GM19099 (cell line): Measurements from ENCODE around the gene TNIP2.

Source experiments
- POLR2A ChIP-seq: IDR thresholded peaks from 3 replicates; pipeline ENCODE4 v1.6.1; 2011; ENCODE audit warnings: low read depth; ENCODE audit not compliant: insufficient read length; ENCODE audit errors: extremely low read depth

TNIP2 gene

GRCh38 chr4:2743518-2744445 is 12.4 kb downstream of the TNIP2 start:
- TF ChIP-seq POLR2A: no peak

GRCh38 chr4:2742823-2743517 is 13.2 kb downstream of the TNIP2 start:
- no peak for TF ChIP-seq POLR2A

GRCh38 chr4:2742081-2742822 is 13.9 kb downstream of the TNIP2 start:
- no peak for TF ChIP-seq POLR2A

- no peak for TF ChIP-seq POLR2A
Measured at GRCh38 chr4:2741626-2742025, 14.5 kb downstream of the TNIP2 start.

- TF ChIP-seq POLR2A: no peak
Measured at GRCh38 chr4:2735869-2736268, 20.3 kb downstream of the TNIP2 start.

DNA sequence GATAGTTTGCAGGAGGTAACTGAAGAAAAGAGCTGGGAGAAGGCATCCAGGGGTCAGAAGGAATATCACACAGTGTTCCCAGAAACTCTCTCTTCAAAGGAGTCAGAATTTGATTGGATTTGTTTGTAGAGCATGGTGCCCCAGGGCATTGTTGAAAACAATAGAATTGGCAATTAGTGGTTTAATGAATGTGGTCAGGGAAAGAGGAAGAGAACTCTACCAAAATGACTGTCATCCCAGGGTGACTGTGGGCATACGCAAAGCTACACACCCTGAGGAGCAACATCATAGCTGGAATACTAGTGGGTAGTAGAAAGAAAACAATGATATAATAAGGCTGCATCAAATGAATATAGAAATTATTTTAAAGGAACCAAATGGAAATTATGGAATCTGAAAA is 21.5 kb downstream of the TNIP2 start:
- no peak for TF ChIP-seq POLR2A

DNA sequence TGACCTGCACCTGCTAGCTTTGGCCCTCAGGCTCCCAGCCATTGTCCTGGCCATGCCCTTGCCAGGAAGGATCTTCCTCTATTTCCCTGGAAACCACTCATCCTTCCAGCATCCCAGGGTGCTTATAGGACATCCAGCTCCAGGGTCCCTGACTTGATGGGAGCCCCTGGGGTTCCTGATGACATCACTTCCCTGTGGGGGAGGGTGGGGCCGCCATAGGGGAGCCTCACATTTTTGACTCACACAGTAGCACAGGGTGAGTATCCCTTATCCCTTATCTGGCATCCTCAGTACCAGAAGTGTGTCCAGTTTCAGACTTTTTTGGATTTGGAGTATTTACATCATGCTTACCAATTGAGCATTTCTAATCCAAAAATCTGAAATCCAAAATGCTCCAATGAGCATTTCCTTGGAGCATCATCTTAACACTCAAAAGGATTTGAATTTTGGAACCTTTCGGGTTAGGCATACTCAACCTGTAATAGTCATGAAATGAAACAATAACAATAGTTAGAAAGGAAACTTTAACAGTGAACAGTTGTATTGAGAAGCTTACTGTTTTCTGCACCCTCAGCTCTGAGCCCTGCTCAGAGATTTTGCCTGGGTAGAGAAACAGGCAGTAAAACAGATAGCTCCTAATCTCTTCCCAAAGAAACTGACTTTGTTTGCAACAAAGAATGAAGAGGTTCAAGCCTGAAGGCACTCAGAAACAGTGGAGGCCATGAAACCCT is 22.1 kb downstream of the TNIP2 start:
- no peak for TF ChIP-seq POLR2A

DNA sequence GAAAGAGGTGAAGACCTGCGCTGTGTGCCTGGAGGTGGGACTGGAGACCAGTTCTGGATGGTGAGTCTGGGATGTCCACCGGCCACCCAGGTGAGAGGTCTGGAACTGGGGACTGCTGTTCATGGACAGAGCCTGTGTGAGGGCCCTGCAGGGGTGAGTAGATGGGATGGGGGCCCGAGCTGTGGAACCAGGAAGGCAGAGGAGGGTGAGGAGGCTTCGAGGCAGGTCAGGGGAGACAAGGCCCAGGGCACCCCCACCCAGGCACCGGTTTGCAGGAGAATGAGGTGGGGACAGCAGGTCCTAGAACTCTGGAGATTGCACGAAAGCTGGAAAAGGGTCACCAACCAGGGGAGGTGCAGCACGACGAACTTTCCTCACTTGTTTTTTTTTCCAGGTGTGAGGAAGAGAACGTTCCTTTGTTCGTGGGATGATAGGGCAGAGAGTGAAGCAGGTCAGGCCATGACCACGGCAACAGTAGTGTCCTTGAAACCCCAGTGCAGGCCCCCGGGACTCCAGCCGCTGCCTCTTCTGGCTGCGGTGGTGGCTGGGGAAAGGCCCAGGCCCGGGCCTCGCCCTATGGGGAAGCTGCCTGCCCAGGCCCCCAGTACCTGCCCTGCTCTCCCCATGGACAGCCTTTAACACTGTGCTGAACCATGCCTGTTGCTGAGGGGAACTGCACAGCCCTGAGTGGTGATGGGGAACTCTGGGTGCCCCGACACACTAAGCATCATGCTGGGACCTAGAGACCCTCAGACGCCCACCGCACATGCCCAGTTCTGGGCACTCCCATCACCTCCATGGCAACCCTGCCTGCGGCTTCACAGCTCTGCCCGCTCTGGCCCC is 22.9 kb downstream of the TNIP2 start:
- no peak for TF ChIP-seq POLR2A

GRCh38 chr4:2732526-2732925 is 23.6 kb downstream of the TNIP2 start:
- no peak for TF ChIP-seq POLR2A

GRCh38 chr4:2731907-2732317 is 24.2 kb downstream of the TNIP2 start:
- TF ChIP-seq POLR2A: no peak

GRCh38 chr4:2729533-2729875 is 26.6 kb downstream of the TNIP2 start:
- TF ChIP-seq POLR2A: no peak

DNA sequence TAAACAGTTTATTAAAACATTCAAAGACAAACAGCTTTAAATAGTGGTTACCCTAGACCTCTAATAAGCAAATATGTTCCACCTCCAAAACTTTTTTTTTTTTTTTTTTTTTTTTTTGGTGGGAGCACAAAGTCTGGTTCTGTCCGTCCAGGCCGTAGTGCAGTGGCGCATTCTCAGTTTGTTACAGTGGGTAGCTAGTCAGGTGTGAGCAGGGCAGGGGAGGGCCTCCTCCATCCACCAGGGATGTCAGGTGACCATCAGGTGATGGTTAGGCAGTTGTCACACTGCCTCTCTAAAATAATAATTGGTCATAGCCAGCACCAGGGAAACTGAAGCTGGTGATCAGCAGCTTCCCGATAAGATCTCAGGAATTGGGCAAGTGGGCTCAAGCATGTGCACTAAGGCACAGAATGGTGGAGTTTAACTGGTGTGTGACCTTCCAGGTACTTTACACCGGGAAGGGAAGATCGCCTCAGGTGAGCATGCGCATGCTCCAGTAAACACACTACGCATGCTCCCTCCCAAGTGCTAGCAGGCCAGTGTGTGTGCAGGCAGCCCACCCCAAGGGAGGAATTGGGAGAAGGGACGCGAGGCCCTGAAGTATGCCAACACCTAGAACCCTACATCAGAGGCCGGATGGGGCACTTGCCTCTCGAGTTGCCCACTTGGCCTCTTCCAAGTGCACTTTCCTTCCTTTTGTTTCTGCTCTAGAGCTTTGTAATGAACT is 27.2 kb downstream of the TNIP2 start:
- no peak for TF ChIP-seq POLR2A

GRCh38 chr4:2728221-2728620 is 27.9 kb downstream of the TNIP2 start:
- TF ChIP-seq POLR2A: no peak
